Neural cell (in vitro differentiated cells): ENCODE measurements around the gene RSL24D1.

ENCODE experiments used
- EZH2 ChIP-seq: fragments of 200-600, 300-800 bp; shearing (Covaris generic), sonication (generic); IDR thresholded peaks from 2 replicates; pipeline ENCODE4 v1.6.1; 2014; ENCODE audit warnings: antibody characterized with exemption, low read length, borderline replicate concordance, mild to moderate bottlenecking; ENCODE audit not compliant: insufficient read depth, poor library complexity, severe bottlenecking
- MXI1 ChIP-seq: fragments of 450-650 bp; conservative IDR thresholded peaks from 2 replicates; pipeline ENCODE4 v1.6.1; 2014; ENCODE audit warnings: antibody characterized with exemption, mild to moderate bottlenecking; ENCODE audit not compliant: poor library complexity, severe bottlenecking
- TF ChIP-seq, protein P1 (sequence below): fragments of 450-650 bp; IDR thresholded peaks from 2 replicates; pipeline ENCODE4 v1.5.1; 2014; ENCODE audit warnings: antibody characterized with exemption, mild to moderate bottlenecking, moderate library complexity; ENCODE audit not compliant: poor library complexity, severe bottlenecking

DNA sequence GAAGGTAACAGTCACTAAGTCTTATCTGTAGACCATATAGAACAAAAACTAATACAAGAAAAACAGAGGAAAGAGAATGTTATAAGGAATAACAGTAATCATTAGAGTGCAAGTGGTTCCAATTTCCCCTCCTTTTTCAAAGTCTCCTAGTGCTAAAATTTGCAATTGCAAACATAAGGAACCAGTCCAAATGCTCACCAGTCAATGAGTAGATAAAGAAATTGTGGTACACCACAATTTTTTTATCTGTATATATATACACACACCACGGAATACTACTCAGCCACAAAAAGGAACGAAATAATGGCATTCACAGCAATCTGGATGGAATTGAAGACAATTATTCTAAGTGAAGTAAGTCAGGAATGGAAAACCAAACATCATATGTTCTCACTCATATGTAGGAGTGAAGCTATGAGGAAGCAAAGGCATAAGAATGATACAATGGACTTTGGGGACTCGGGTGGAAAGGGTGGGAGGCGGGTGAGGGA, 38.9 kb upstream of the RSL24D1 start:
- TF ChIP-seq EZH2 (no peak), MXI1 (no peak)
- TF ChIP-seq, protein P1, sequence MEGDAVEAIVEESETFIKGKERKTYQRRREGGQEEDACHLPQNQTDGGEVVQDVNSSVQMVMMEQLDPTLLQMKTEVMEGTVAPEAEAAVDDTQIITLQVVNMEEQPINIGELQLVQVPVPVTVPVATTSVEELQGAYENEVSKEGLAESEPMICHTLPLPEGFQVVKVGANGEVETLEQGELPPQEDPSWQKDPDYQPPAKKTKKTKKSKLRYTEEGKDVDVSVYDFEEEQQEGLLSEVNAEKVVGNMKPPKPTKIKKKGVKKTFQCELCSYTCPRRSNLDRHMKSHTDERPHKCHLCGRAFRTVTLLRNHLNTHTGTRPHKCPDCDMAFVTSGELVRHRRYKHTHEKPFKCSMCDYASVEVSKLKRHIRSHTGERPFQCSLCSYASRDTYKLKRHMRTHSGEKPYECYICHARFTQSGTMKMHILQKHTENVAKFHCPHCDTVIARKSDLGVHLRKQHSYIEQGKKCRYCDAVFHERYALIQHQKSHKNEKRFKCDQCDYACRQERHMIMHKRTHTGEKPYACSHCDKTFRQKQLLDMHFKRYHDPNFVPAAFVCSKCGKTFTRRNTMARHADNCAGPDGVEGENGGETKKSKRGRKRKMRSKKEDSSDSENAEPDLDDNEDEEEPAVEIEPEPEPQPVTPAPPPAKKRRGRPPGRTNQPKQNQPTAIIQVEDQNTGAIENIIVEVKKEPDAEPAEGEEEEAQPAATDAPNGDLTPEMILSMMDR, result no peak
